ENCODE results near the gene ZEB2. TPM values are rescaled to one million over a fixed set of nuclear protein-coding genes. Genes with fewer than 3 reads are reported as not detected.

ZEB2 gene
- total and polyA plus RNA-seq, 10 of the 15 experiments (the other 5 are each of a cell fraction or from before 2014, with no cell fraction given), result 0.14 to 3.2 (median 0.84) TPM

DNA sequence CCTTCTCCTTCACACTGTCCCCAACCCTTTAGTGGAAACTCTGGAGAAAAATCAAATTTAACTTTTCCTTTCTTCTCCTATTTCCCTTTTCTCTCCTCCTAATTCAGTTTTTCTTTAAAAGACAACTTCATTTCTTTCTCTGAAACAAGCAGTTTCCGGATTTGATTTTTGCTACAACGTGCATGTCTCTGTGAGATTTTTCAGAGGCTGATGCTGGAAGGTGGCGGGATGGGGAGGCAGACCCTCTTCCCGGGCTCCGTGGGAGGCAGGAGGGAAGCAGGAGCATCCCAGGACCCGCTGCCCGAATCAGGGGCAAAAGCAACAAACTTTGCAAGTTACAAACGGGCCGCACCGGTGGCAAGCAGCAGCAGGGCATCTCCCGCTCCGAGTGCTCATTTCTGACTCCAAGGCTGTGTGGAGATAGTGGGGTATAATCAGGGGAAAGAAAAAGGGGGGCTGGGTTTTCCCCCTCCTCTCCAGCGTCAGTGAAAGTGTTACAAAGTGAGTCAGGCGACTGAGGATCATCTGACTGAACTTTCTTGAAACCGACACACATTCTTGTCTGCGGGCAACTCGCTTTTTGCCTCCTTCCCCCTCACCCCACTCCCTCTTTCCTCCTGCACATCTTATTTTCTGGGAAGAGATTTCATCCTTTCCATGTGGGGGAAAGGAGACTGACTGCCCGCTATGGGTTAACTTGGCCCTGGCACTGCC is 6.4 kb downstream of the ZEB2 start (continued):
- TF ChIP-seq, protein P1, sequence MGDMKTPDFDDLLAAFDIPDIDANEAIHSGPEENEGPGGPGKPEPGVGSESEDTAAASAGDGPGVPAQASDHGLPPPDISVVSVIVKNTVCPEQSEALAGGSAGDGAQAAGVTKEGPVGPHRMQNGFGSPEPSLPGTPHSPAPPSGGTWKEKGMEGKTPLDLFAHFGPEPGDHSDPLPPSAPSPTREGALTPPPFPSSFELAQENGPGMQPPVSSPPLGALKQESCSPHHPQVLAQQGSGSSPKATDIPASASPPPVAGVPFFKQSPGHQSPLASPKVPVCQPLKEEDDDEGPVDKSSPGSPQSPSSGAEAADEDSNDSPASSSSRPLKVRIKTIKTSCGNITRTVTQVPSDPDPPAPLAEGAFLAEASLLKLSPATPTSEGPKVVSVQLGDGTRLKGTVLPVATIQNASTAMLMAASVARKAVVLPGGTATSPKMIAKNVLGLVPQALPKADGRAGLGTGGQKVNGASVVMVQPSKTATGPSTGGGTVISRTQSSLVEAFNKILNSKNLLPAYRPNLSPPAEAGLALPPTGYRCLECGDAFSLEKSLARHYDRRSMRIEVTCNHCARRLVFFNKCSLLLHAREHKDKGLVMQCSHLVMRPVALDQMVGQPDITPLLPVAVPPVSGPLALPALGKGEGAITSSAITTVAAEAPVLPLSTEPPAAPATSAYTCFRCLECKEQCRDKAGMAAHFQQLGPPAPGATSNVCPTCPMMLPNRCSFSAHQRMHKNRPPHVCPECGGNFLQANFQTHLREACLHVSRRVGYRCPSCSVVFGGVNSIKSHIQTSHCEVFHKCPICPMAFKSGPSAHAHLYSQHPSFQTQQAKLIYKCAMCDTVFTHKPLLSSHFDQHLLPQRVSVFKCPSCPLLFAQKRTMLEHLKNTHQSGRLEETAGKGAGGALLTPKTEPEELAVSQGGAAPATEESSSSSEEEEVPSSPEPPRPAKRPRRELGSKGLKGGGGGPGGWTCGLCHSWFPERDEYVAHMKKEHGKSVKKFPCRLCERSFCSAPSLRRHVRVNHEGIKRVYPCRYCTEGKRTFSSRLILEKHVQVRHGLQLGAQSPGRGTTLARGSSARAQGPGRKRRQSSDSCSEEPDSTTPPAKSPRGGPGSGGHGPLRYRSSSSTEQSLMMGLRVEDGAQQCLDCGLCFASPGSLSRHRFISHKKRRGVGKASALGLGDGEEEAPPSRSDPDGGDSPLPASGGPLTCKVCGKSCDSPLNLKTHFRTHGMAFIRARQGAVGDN (IDR thresholded peaks at IDR 0.05), result no peak
- no peak for TF ChIP-seq TBL1XR1 (IDR thresholded peaks at IDR 0.05; ENCODE audit: low read depth, low read length)

- Histone ChIP-seq H3K9ac (ENCODE audit: control insufficient read depth, insufficient read depth, low read length) (no peak overlapping the region), H4K20me1 (ENCODE audit: control insufficient read depth, insufficient read depth) (0 out of 2 replicates have a peak, but pooled peaks cover 4% of the 10 kb centered on the region), H3K4me2 (ENCODE audit: control insufficient read depth, insufficient read depth) (no peak overlapping the region), H3K4me1 (ENCODE audit: control insufficient read depth, insufficient read depth, low read length) (no peaks in the 10 kb centered on the region), H3K4me3 (no peak overlapping the region), H3K79me2 (ENCODE audit: control insufficient read depth, insufficient read depth, low read length) (no peaks in the 10 kb centered on the region), H3K9me3 (replicated peaks; ENCODE audit: control insufficient read depth, insufficient read depth, low read length) (no peaks in the 10 kb centered on the region), H3K27ac (ENCODE audit: control insufficient read depth, insufficient read depth) (no peak overlapping the region), H3K27me3 (replicated peaks in 1 of 2; ENCODE audit: control insufficient read depth in 2 of 2, insufficient read depth in 2 of 2, low read length in 1 of 2) (peaks cover 7 to 44% of the 10 kb centered on the region in 2 experiments), H3K36me3 (ENCODE audit: control insufficient read depth in 2 of 2, insufficient read depth in 2 of 2, low read length in 1 of 2) (no peaks in the 10 kb centered on the region), H2AFZ (ENCODE audit: control insufficient read depth, low read depth, low read length) (no peak overlapping the region)
- ChIA-PET RAD21 (ENCODE audit: unreplicated experiment) (no interaction called here), CTCF (no interaction called here), POLR2A (no interaction called here), SMC1A (ENCODE audit: uncharacterized antibody, unreplicated experiment) (interaction anchor here (1.2 kb wide), 1 partner anchor 25 kb away, joined by 3 read pairs; no protein-coding TSS in a partner anchor)
- intact Hi-C loops (cut with micrococcal nuclease; ENCODE audit: unreplicated experiment), result loop anchor here (10.0 kb wide), 1 partner anchor 348 kb away; no protein-coding TSS in a partner anchor
- WGBS (ENCODE audit: insufficient coverage, insufficient replicate concordance, low lambda C conversion rate, missing lambda C conversion rate), result 15% methylated on average over 5 of the region's 5 CpGs
- BruUV-seq (replicated peaks), result no TSS peak
- DNase-seq (ENCODE audit: low read depth, low spot score), result no peak
- in situ Hi-C loops (cut with MboI), result no loop called here
- no peak for FAIRE-seq
- no peak for ATAC-seq
- TF ChIP-seq SRF (IDR thresholded peaks at IDR 0.05; ENCODE audit: low read depth in 2 of 2, low read length in 2 of 2) (no peak), IKZF2 (IDR thresholded peaks at IDR 0.05) (no peak), WRNIP1 (IDR thresholded peaks at IDR 0.05; ENCODE audit: borderline replicate concordance, low read depth, low read length) (no peak), STAT3 (IDR thresholded peaks at IDR 0.05; ENCODE audit: low read depth, low read length) (no peak), PRDM15 (CRISPR knock-in tag; IDR thresholded peaks at IDR 0.05) (no peak), MTA3 (IDR thresholded peaks at IDR 0.05; ENCODE audit: borderline replicate concordance, low read length) (no peak)
- TF ChIP-seq, protein P2, sequence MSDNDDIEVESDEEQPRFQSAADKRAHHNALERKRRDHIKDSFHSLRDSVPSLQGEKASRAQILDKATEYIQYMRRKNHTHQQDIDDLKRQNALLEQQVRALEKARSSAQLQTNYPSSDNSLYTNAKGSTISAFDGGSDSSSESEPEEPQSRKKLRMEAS (IDR thresholded peaks at IDR 0.05; ENCODE audit: low read depth, low read length), result no peak
- TF ChIP-seq, protein P3, sequence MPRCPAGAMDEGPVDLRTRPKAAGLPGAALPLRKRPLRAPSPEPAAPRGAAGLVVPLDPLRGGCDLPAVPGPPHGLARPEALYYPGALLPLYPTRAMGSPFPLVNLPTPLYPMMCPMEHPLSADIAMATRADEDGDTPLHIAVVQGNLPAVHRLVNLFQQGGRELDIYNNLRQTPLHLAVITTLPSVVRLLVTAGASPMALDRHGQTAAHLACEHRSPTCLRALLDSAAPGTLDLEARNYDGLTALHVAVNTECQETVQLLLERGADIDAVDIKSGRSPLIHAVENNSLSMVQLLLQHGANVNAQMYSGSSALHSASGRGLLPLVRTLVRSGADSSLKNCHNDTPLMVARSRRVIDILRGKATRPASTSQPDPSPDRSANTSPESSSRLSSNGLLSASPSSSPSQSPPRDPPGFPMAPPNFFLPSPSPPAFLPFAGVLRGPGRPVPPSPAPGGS (IDR thresholded peaks at IDR 0.05; ENCODE audit: borderline replicate concordance, insufficient read depth, low read depth, low read length, poor library complexity, severe bottlenecking), result no peak
Measured at GRCh38 chr2:144512891-144513351, 7.0 kb downstream of the ZEB2 start.

All from GM12878 (cell line).